Measurements from ENCODE around the gene DSCAM.

The DSCAM gene

DNA sequence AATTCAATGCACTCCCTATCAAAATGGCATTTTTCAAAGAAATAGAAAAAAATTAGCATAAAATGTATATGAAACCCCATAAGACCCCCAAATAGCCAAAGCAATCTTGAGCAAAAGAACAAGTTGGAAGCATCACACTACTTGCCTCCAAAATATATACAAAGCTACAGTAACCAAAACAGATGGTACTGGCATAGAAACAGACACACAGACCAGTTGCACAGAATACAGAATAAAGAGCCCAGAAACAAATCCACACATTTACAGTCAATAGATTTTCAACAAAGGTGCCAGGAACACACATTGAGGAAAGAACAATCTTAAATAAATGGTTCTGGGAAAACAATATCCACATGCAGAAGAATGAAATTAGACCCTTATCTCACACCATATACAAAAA, 350.8 kb downstream of the DSCAM start:
- Histone ChIP-seq H3K79me2 (ENCODE audit: insufficient read depth, low read length) (no peaks in the 10 kb centered on the region), H3K27me3 (ENCODE audit: low read length) (no peaks in the 10 kb centered on the region), H3K4me2 (ENCODE audit: low read depth, low read length, poor library complexity, severe bottlenecking) (no peak overlapping the region), H2AFZ (ENCODE audit: low read depth, low read length, severe bottlenecking) (no peak overlapping the region), H3K9me2 (replicated peaks; ENCODE audit: insufficient read depth, low read length) (no peaks in the 10 kb centered on the region), H3K27ac (ENCODE audit: low read depth, low read length) (no peak overlapping the region), H3K4me3 (ENCODE audit: insufficient read depth, low read length, poor library complexity, severe bottlenecking) (no peak overlapping the region), H4K20me1 (ENCODE audit: low read depth, low read length) (no peaks in the 10 kb centered on the region), H3K9ac (ENCODE audit: low read length) (no peak overlapping the region), H3F3A (ENCODE audit: insufficient read depth) (no peaks in the 10 kb centered on the region), H3K9me3 (ENCODE audit: insufficient read depth, low read length) (no peaks in the 10 kb centered on the region), H3K36me3 (ENCODE audit: low read length) (no peaks in the 10 kb centered on the region)
- no peak for TF ChIP-seq CTCF (IDR thresholded peaks at IDR 0.05; ENCODE audit: insufficient read depth, low read length, poor library complexity, severe bottlenecking)
- no peak for TF ChIP-seq EZH2phosphoT487 (conservative IDR thresholded peaks at IDR 0.05; ENCODE audit: low read length)

GRCh38 chr21:40490408-40490807, 356.6 kb downstream of the DSCAM start:
- Histone ChIP-seq H3K9me3 (ENCODE audit: insufficient read depth, low read length) (peaks cover 4% of the 10 kb centered on the region; the same call in 1 of the 2 replicates), H2AFZ (ENCODE audit: low read depth, low read length, severe bottlenecking) (no peak overlapping the region), H3K9ac (ENCODE audit: low read length) (no peak overlapping the region), H3K27me3 (ENCODE audit: low read length) (no peaks in the 10 kb centered on the region), H3F3A (ENCODE audit: insufficient read depth) (no peaks in the 10 kb centered on the region), H4K20me1 (ENCODE audit: low read depth, low read length) (no peaks in the 10 kb centered on the region), H3K4me3 (ENCODE audit: insufficient read depth, low read length, poor library complexity, severe bottlenecking) (no peak overlapping the region), H3K79me2 (ENCODE audit: insufficient read depth, low read length) (no peaks in the 10 kb centered on the region), H3K9me2 (replicated peaks; ENCODE audit: insufficient read depth, low read length) (no peaks in the 10 kb centered on the region), H3K36me3 (ENCODE audit: low read length) (no peaks in the 10 kb centered on the region), H3K4me2 (ENCODE audit: low read depth, low read length, poor library complexity, severe bottlenecking) (no peak overlapping the region), H3K27ac (ENCODE audit: low read depth, low read length) (no peak overlapping the region)
- no peak for TF ChIP-seq EZH2phosphoT487 (conservative IDR thresholded peaks at IDR 0.05; ENCODE audit: low read length)
- no peak for TF ChIP-seq CTCF (IDR thresholded peaks at IDR 0.05; ENCODE audit: insufficient read depth, low read length, poor library complexity, severe bottlenecking)

GRCh38 chr21:40489001-40489400, 358.0 kb downstream of the DSCAM start:
- no peaks in the 10 kb centered on the region for H3K36me3 ChIP-seq (ENCODE audit: low read length)
- H3K79me2 ChIP-seq (ENCODE audit: insufficient read depth, low read length), result no peaks in the 10 kb centered on the region
- H3K9ac ChIP-seq (ENCODE audit: low read length), result no peak overlapping the region
- no peak overlapping the region for H2AFZ ChIP-seq (ENCODE audit: low read depth, low read length, severe bottlenecking)
- no peaks in the 10 kb centered on the region for H3F3A ChIP-seq (ENCODE audit: insufficient read depth)
- no peak overlapping the region for H3K4me2 ChIP-seq (ENCODE audit: low read depth, low read length, poor library complexity, severe bottlenecking)
- H3K9me3 ChIP-seq (ENCODE audit: insufficient read depth, low read length), result peaks cover 4% of the 10 kb centered on the region; the same call in 1 of the 2 replicates
- no peaks in the 10 kb centered on the region for H3K27me3 ChIP-seq (ENCODE audit: low read length)
- no peak overlapping the region for H3K27ac ChIP-seq (ENCODE audit: low read depth, low read length)
- TF ChIP-seq EZH2phosphoT487 (conservative IDR thresholded peaks at IDR 0.05; ENCODE audit: low read length) (no peak), CTCF (IDR thresholded peaks at IDR 0.05; ENCODE audit: insufficient read depth, low read length, poor library complexity, severe bottlenecking) (no peak)
- H4K20me1 ChIP-seq (ENCODE audit: low read depth, low read length), result no peaks in the 10 kb centered on the region
- H3K4me3 ChIP-seq (ENCODE audit: insufficient read depth, low read length, poor library complexity, severe bottlenecking), result no peak overlapping the region
- H3K9me2 ChIP-seq (replicated peaks; ENCODE audit: insufficient read depth, low read length), result no peaks in the 10 kb centered on the region

All from SU-DHL-6 (cell line).